Hematopoietic multipotent progenitor cell (in vitro differentiated cells): Measurements from ENCODE around the gene MKLN1. TPM values are rescaled to one million over a fixed set of nuclear protein-coding genes. Genes with fewer than 3 reads are reported as not detected.
A peak's percentile ranks its signal among the peaks of the same experiment; 100 is the strongest.
"Not testable (repeated sequence)": the region's sequence is repeated elsewhere in the genome, so short reads cannot be mapped to it uniquely, and the experiment has no call there.

Experiments
- DNase-seq, 3 donors: peaks; one replicate each; pipeline ENCODE4 v3.0.0-alpha.2; 2011 to 2015; ENCODE audit warnings: low read depth in 2 of 3, low spot score in 2 of 3
- total RNA-seq: library from RNA; depleted of rRNA; stranded (reverse); fragments of >200 nt; gene quantifications from one replicate; pipeline ENCODE4 v1.2.3, GENCODE V29; 2012

Gene MKLN1
- total RNA-seq, 1 donor: 27.7 TPM

DNA sequence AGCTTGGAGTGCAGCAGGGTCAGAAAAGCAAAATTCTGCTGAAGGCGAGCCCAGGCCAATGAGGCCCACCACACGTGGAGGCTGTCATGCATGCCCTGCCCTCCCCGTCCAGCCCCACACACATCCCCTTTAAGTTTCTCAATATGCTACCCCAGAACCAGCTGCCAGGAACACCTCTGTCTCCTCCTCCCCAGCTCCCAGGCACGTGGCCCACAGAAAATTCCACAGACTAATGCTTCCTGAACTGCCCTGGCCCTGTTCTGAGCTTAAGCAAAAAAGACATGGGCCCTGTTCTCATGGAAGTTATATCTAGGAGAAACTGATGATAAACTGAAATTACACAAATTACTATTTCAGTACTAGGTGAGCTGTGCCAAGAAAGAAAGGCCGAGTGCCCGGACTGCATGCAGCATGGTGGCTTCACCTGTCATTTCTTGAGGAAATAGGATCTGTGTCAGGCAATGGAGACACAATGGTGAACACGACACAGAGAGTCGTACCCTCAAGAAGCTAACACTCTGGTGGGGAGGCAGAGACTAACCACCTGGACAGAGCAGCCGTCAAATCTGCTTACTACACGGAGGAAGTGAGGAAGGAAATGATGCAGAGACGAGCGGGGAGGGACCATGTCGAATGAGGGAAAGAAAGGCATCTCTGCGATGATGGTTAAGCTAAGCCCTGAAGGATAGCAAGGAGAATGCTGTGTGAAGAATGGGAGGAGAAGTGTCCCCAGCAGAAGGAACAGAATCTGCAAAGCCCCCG is 184.3 kb downstream of the MKLN1 start:
- DNase-seq: peak in 2 of 3 donors; percentile 25 to 60

DNA sequence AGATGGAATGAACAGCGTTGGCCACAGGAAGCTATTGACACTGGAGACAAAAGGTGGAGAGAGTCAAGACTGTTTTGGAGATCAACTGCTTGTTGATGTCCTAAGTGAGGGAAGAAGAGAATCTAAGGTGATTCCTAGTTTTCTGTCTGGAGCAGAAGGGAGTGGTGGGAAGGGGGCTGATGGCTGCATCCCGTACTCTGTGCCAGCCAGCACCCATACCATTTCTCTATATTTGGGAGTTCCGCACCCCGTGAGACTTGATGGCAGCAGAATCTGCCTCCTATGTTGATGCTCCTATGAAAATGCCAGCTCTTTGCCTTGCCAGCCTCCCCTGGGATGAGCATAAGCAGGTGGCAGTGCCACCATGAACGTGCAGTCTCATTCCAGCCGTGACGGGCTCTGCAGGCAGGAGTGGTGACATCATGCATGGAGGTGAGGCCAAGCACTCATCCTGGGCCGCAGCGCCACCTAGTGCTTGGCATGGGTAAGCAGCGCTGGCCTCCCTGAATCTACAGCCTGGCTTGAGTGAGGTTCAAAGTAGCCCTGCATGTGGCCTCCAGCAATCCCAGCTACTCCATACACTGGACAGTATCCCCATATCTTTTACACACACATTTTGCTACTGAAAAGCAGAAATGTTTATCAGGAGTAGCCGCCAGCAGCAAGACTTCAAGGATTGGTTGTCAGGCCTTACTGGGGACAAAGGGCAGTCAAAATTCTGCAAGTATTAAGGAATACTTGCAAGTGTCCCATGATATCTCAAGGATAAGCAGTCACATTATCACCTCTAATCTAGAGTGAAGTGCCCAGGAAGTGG is 185.8 kb downstream of the MKLN1 start:
- peak; percentile 49 to 91 (median 81) for DNase-seq

DNA sequence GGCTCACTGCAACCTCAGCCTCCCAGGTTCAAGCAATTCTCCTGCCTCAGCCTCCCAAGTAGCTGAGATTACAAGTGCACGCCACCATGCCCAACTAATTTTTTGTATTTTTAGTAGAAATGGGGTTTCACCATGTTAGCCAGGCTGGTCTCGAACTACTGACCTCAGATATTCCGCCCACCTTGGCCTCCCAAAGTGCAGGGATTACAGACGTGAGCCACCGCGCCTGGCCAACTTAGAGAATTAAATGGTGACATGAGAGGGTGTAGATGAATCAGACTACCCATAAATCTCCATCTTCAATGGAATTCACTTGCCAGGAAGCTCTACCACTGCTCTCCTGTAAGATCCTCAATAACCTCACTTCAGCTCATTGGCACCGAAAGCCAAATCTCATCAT is 187.8 kb downstream of the MKLN1 start:
- not testable (repeated sequence) for DNase-seq

DNA sequence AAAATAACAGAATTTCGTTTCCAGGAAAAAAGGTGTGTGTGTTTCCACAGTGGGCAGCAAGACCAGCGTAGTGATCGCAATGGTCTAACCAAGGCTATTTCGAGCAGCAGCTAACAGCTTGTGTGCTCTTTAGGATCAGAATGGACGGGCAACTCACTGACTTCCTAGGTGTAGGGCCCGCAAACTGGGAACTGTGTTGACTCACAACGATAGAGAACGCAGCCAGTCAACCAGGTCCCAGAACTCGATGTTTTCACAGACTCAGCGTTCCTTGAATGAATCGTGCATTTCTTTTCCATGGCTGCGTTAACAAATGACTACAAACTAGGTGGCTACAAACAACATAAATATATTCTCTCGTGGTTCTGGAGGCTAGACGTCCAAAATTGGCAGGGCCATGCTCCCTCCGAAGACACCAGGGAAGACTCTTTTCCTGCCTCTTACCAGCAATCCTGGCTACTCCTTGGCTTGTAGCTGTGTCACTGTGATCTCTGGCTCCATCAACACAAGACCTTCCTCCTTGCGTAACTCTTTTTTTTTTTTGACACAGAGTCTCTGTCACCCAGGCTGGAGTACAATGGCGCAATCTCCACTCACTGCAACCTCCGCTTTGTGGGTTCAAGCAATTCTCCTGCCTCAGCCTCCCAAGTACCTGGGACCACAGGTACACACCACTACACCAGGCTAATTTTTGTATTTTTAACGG is 189.7 kb downstream of the MKLN1 start:
- DNase-seq: no peak

DNA sequence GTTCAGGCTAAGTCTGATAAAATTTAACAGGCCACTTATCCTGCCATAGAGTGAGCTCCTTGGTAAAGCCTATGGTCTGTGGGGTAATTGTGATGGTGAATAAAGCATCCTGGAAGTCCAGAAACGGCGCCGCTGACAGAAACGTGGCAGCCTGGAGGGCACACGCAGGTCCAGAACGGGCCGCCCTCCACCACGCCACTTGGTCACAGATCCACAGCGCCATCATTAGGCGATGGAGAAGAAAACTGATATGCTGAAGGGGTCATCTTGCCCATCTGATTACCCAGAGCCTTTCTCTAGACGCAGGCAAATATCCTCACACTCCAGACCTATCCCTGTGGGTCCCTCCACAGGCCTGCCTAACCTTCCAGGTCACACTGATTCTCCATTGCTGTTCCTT is 190.9 kb downstream of the MKLN1 start:
- DNase-seq: no peak

DNA sequence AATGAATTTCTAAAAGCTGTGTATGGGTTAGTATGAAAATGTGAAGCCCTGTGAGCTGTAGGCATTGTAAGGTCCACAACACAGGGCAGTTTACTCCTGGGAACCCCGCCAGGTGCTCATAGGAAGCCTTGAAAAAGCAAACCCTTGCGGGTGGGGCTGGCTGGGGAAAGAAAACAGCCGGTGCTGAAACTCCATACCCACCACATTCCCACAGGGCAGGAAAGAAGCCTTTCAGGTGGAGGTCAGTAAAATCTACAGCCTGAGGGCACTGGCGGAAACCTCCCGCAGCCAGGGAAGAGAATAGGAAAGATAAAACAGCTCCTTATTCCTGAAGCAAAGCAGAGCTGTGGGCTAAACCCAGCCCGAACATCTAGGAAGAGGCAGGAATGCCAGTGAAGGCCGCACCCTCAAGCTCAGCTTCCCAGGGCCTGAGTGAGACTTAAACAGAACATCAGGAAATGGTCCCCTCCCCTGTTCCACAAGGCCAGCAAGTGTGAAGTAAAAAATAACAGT is 194.0 kb downstream of the MKLN1 start:
- no peak for DNase-seq

DNA sequence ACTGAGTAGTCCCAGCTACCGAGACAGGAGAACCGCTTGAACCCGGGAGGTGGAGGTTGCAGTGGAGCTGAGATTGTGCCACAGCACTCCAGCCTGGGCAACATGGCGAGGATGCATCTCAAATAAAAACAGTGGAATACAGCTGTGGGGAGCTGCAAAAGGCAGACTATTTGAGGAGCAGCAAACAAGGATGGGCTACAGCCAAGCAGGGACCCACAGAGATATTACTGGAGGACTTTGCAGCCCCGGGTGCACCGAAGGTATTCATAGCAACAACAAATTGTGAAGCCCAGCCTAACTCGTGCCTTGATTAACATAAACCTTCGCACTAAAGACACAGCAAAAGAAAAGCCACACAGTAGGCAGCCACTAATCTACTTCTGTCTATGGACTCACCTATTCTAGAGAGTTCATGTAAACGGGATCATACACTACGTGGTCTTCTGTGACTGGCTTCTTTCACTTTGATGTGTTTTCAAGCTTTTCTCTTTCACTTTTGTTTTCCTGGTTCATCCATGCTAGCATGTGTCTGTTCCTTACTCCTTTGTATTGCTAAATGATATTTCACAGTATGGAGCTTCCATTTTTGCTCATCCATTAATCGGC is 194.8 kb downstream of the MKLN1 start:
- peak in 1 of 3 donors; percentile 31 for DNase-seq

DNA sequence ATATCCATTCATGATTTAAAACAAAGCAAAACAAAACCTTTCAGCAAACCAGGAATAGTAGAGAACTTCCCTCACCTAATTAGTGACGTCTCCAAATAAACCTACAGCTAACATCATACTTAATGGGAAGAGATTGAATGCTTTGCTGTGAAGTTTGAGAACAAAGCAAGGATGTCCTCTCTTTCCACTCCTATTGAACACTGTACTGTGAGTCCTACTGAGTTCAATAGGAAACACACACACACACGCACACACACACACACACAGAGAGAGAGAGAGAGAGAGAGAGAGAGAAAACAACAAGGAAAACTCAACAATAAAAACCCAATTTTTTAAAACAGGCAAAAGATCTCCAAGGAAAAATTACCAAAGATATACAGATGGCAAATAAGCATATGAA is 196.4 kb downstream of the MKLN1 start:
- no peak for DNase-seq

DNA sequence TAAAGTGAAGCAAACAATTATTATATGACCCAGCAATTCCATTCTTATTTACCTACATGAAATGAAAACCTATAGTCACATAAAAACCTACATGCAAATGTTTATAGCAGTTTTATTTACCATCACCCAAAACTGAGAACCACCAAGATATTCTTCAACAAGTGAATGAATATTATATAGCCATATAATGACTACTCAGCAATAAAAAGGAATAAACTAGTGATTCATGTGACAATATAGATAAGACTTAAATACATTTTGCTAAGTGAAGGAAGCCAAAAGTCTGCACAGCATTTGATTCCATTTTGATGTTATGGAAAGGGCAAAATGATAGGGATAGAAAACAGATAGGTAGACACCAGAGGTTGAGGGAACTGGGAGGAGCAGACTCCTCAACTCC is 197.0 kb downstream of the MKLN1 start:
- no peak for DNase-seq

DNA sequence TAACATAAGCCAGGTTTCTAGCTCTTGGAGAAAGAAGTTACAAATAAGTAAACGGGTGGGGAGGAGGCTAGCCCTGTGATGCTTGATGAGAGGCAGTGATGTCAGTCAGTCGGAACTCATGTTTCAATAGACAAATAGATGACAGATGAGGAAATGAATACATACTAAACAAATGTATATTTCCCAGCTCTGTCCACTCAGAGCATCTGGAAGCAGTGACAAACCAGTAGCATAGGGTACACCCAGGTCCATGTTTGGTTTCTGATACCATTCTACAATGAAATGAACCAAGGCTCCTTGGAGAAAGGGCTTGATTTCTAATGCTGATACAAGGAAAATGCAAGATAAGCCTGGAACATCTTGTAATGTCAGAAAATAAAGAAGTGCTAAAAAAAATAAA is 198.1 kb downstream of the MKLN1 start:
- DNase-seq: no peak

DNA sequence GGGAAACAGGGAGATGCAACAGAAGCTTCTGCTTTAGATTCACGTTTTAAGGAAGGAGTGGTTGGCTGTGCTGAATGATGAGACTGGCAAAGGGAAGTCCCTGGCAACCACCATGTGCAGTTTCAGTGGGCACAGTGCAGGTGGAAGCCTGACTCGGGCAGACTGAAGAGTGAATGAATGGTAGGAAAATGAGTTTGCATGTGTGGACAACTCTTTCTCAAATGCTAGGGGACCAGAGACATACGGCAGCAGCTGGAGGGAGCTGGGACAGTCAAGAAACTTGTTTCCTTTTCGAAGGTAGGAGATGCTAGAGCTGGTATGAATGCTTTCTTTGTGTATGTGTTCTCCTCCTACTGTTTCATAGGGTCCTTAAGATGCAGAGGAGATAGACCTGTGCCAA is 199.8 kb downstream of the MKLN1 start:
- DNase-seq: peak in 1 of 3 donors; percentile 47

DNA sequence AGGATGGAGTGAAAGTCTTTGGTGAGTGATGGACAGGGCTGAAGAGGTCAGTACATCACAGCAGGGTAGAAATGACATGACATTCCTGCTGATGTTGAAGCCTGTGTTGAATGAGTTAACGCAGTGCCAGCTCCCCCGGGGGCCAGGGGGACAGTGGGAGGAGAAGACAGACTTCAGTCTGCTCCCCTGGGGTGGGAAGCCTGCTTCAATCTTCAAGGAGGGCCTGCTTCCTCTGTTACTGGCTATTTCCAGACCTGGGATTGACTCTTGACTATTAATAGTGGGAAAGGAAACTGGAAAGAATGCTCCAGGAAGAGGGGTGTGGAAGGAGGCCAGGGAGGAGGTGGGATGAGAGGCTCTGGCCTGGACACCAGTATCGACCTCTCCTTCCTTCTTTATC is 201.5 kb downstream of the MKLN1 start:
- no peak for DNase-seq

DNA sequence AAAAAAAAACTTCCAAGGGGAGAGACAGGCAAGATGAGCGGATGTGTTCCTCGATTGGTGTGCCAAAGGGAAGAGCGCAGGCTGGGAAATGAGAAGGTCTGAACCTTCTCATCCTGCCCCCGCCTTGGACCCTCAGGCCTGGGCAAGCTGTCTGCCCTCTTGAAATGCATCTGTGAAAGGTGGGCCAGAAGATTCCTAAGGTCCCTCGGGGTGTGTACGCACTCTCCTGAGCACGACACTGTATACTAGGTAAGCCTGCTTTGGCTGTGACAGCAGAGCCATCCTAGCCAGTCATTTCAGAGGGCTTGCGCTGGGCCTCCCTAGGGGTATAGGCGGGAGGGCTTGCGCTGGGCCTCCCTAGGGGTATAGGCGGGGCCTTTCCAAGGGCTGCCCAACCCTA is 201.9 kb downstream of the MKLN1 start:
- no peak for DNase-seq

DNA sequence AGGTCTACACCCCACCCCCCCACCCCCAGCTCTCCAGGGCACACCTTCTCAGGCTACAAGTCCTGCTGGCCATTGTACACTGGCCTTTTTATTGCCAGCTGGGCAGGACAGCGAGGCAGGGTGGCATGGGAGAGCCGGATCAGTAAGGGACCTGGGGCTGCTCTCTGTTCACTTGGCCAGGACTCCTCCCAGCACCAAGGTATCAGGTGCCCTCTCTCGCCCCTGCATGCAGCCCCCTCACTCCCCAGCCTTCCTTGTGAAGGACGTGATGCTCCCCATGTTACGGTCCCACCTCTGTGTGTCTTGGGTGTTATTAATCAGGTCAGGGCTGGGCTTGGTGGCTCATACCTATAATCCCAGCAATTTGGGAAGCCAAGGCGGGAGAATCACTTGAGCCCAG is 202.5 kb downstream of the MKLN1 start:
- DNase-seq: no peak

DNA sequence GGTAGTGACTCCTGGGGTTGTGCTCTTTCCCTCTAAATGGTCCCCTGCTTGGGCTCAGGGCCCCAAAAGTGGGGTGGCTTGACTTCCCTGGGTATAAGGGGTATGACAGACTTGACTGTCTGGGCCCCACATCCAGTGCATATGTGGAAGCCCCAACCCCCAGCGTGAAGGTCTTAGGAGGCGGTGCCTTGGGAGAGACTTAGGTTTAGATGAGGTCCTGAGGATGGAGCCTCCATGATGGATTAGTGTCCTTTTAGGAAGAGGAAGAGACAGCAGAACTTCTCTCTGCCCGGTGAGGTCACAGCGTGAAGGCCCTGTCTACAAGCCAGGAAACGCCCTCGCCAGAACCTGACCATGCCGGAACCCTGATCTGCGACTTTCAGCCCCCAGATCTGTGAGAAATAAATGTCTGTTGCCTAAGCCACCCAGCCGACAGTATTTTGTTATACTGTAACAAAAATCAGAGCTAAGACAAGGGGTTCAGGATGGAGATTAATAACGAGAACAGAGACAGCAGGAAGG is 205.0 kb downstream of the MKLN1 start:
- no peak for DNase-seq

DNA sequence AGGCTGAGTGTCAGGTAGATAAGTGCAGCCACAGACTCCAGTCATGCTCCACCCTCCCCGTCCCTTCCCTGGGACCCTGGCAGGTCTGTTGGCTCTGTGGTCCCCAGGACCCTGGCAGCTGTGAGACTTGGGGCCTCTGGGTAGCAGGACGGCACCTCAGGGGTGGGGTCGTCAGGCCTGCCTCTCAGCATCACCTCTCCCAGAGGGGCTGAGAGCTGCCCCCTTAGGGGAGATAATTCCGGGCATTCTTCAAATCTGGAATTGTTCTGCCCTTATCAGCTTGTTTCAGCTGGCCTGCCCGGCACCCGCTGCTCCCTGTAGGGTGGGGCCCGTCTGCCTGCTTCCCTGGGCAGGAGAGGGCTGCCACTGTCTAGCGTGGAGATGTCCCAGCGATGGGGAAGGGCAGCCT is 205.5 kb downstream of the MKLN1 start:
- DNase-seq: no peak

DNA sequence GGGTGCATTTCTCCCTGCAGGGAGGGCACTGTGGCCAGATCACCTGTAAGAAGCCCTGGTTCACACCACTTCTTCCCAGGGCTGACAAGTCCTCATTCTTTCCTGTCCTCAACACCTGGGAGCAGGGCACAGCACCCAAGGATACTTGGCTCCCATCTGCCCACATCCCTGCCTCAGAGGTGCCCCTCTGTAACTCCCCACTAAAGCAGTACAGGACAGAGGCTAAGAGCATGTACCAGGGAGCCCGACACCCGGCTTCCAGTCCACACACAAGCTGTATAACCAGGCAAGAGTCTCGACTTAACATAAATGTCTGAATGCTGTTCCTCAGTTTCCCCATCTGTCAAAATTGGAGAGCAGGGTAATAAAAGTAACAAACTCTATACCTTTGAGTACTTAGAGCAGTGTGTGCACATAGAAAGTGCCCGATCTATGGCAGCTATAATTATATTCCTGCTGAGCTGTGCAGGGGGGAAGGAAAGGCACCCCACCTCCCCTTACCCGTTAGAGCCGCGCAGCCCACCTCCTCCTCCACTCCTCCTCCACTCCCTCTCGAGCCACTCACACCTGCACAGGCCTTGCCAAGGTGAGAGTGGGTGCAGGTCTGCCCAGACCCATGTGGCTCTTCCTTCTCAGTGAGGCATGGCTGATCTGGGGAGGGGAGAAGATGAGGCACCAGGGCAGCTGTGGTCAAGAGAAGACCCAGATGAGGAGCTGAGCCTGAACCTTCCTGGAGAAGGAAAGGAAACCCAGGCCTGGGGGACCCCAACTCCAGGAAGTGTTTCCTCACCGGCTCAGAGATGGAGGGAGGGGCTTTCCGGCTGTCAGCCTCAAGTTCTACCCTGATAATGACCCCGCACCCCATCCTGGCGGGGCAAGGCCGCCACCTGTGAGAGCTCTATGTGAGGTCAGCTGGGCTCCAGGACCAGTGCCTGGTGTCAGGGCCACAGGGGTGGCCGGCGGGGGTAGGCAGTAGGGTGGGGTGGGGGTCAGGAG is 206.2 kb downstream of the MKLN1 start:
- DNase-seq: no peak

DNA sequence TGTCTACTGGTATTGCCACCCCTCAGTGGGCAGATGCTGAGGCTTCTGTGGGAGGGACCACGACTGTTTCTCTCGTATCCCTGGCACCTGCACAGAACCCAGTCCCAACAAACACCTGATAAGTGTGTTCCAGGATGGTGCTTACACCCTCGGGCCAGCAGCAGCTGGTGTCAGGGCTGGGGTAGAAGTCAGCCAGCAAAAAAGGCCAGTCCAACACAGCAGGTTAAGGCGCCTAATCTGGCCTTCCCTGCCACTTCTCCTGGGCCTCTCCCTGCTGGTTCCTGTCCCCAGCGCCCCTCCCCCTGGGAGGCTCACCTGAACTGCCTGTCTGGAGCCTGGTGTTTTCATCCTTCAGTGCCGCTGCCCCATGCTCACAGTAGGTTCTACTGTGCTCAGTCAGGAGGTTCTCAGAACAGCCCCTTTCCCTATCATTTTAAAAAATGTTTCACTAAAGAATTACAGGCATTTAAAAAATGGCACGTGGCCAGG is 208.7 kb downstream of the MKLN1 start:
- no peak for DNase-seq

DNA sequence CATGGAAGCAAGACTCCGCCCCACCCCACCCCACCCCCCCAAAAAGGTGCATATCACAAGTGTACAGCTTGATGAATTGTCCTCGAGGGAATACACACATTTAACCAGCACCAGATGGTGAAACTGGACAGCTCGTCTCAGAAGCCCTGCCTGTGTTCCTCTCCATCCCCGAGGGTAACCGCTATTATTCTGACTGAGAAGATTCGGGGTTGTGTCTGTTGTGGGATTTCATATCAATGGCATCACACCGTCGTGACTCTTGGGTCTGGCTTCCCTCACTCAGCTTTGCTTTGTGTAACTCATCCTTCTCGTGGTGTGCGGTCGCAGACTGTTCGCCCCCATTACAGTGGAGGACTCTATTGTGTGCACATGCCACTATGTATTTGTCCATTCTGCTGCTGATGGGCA is 209.9 kb downstream of the MKLN1 start:
- DNase-seq: no peak
